Measurements from ENCODE around the gene FCGR2B. TPM values are rescaled to one million over a fixed set of nuclear protein-coding genes. Genes with fewer than 3 reads are reported as not detected.
"Not testable (repeated sequence)": the region's sequence is repeated elsewhere in the genome, so short reads cannot be mapped to it uniquely, and the experiment has no call there.

The FCGR2B gene
- total RNA-seq, 1 donor from 2014 or later, result not detected

- H3K27me3 Mint-ChIP-seq (ENCODE audit: low read depth, unreplicated experiment), result peaks cover 11% of the 10 kb centered on the region
- H3K9me3 ChIP-seq (ENCODE audit: insufficient read depth, low read depth, low read length); H3K27me3 ChIP-seq (ENCODE audit: insufficient read depth, low read length); H2AFZ ChIP-seq (ENCODE audit: low read depth, low read length); H3K4me1 Mint-ChIP-seq (ENCODE audit: low read depth, unreplicated experiment); H3K36me3 Mint-ChIP-seq (ENCODE audit: low read depth, unreplicated experiment); H3K9ac ChIP-seq (ENCODE audit: low read length); H3K4me3 ChIP-seq (ENCODE audit: insufficient read depth, low read depth, low read length); H3K36me3 ChIP-seq (ENCODE audit: insufficient read depth, low read length); H3K4me3 Mint-ChIP-seq (ENCODE audit: unreplicated experiment); H4K20me1 ChIP-seq (ENCODE audit: insufficient read depth, low read length); H3K4me1 ChIP-seq (ENCODE audit: insufficient read depth, low read length); H3K79me2 ChIP-seq (ENCODE audit: insufficient read depth, low read length); H3K27ac Mint-ChIP-seq (ENCODE audit: unreplicated experiment); H3K9me3 Mint-ChIP-seq (ENCODE audit: unreplicated experiment); H3K27ac ChIP-seq (ENCODE audit: low read depth, low read length); H3K4me2 ChIP-seq (ENCODE audit: low read length): not testable (repeated sequence)
- FAIRE-seq (peak; percentile 72), DNase-seq (ENCODE audit: low read depth) (peak; percentile 27)
- TF ChIP-seq, protein P1, sequence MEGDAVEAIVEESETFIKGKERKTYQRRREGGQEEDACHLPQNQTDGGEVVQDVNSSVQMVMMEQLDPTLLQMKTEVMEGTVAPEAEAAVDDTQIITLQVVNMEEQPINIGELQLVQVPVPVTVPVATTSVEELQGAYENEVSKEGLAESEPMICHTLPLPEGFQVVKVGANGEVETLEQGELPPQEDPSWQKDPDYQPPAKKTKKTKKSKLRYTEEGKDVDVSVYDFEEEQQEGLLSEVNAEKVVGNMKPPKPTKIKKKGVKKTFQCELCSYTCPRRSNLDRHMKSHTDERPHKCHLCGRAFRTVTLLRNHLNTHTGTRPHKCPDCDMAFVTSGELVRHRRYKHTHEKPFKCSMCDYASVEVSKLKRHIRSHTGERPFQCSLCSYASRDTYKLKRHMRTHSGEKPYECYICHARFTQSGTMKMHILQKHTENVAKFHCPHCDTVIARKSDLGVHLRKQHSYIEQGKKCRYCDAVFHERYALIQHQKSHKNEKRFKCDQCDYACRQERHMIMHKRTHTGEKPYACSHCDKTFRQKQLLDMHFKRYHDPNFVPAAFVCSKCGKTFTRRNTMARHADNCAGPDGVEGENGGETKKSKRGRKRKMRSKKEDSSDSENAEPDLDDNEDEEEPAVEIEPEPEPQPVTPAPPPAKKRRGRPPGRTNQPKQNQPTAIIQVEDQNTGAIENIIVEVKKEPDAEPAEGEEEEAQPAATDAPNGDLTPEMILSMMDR (IDR thresholded peaks at IDR 0.05; ENCODE audit: insufficient read depth, low read depth, low read length), result peak; percentile 44
These were observed 15.2 kb upstream of the FCGR2B start for GRCh38 chr1:161647507-161648360.

DNA sequence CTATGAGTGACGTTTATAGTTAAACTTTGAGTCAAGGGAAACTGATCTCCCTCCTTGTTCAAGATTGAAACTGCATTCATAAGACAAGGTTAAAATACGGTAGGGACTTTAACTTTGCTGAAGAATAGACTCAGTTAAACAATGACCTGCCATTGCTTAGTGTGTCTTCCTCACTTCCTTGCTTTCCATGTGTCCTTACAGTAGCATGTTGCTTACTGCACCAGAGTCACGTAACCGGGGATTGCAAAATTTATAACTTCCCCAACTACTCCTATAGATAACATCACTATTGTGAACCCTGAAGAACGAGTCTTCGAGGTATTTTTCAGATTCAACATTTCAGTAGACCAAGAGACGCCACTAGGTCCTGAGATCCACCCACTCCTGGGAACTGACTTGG, 9.4 kb upstream of the FCGR2B start:
- not testable (repeated sequence) for H3K36me3 ChIP-seq (ENCODE audit: insufficient read depth, low read length); H3K4me2 ChIP-seq (ENCODE audit: low read length); FAIRE-seq; H3K9me3 ChIP-seq (ENCODE audit: insufficient read depth, low read depth, low read length); H2AFZ ChIP-seq (ENCODE audit: low read depth, low read length); H3K4me3 ChIP-seq (ENCODE audit: insufficient read depth, low read depth, low read length); H3K27ac ChIP-seq (ENCODE audit: low read depth, low read length); H3K36me3 Mint-ChIP-seq (ENCODE audit: low read depth, unreplicated experiment); H4K20me1 ChIP-seq (ENCODE audit: insufficient read depth, low read length); H3K4me1 Mint-ChIP-seq (ENCODE audit: low read depth, unreplicated experiment); H3K27me3 ChIP-seq (ENCODE audit: insufficient read depth, low read length); H3K9me3 Mint-ChIP-seq (ENCODE audit: unreplicated experiment); H3K27me3 Mint-ChIP-seq (ENCODE audit: low read depth, unreplicated experiment); H3K4me1 ChIP-seq (ENCODE audit: insufficient read depth, low read length); H3K9ac ChIP-seq (ENCODE audit: low read length); DNase-seq (ENCODE audit: low read depth); H3K4me3 Mint-ChIP-seq (ENCODE audit: unreplicated experiment); H3K27ac Mint-ChIP-seq (ENCODE audit: unreplicated experiment); H3K79me2 ChIP-seq (ENCODE audit: insufficient read depth, low read length)

GRCh38 chr1:161653971-161654370, 9.0 kb upstream of the FCGR2B start:
- H3K4me3 Mint-ChIP-seq (ENCODE audit: unreplicated experiment); H3K4me3 ChIP-seq (ENCODE audit: insufficient read depth, low read depth, low read length); H3K36me3 ChIP-seq (ENCODE audit: insufficient read depth, low read length); H3K27me3 ChIP-seq (ENCODE audit: insufficient read depth, low read length); H3K27ac Mint-ChIP-seq (ENCODE audit: unreplicated experiment); H2AFZ ChIP-seq (ENCODE audit: low read depth, low read length); H3K27me3 Mint-ChIP-seq (ENCODE audit: low read depth, unreplicated experiment); H4K20me1 ChIP-seq (ENCODE audit: insufficient read depth, low read length); H3K36me3 Mint-ChIP-seq (ENCODE audit: low read depth, unreplicated experiment); H3K4me2 ChIP-seq (ENCODE audit: low read length); H3K4me1 Mint-ChIP-seq (ENCODE audit: low read depth, unreplicated experiment); H3K27ac ChIP-seq (ENCODE audit: low read depth, low read length); H3K4me1 ChIP-seq (ENCODE audit: insufficient read depth, low read length); H3K9me3 ChIP-seq (ENCODE audit: insufficient read depth, low read depth, low read length); H3K9ac ChIP-seq (ENCODE audit: low read length); FAIRE-seq; H3K9me3 Mint-ChIP-seq (ENCODE audit: unreplicated experiment); H3K79me2 ChIP-seq (ENCODE audit: insufficient read depth, low read length); DNase-seq (ENCODE audit: low read depth): not testable (repeated sequence)

DNA sequence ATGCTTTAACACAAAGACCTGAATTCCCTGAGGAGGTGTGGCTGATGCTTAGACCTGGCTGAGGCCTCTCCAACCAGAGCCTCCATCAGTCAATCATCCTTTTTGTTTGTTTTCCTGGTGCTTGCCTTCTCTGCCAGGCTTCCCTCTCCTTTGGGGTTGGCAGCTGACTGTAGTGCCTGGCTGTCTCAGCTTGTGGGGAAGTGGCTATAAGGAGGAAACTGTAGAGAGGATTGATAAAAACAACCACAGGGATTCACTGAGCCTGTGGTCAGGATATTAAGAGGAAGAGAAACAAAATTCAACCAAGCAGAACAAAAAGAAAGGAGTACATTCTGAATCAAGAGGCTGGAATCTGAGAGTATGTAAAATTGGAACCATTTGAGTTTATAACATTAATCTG, 4.4 kb upstream of the FCGR2B start:
- H4K20me1 ChIP-seq (ENCODE audit: insufficient read depth, low read length); H3K36me3 ChIP-seq (ENCODE audit: insufficient read depth, low read length); H3K9me3 ChIP-seq (ENCODE audit: insufficient read depth, low read depth, low read length); FAIRE-seq; H3K4me1 ChIP-seq (ENCODE audit: insufficient read depth, low read length); H3K4me2 ChIP-seq (ENCODE audit: low read length); H3K9ac ChIP-seq (ENCODE audit: low read length); H3K27ac ChIP-seq (ENCODE audit: low read depth, low read length); H3K4me3 ChIP-seq (ENCODE audit: insufficient read depth, low read depth, low read length); H3K4me1 Mint-ChIP-seq (ENCODE audit: low read depth, unreplicated experiment); H3K4me3 Mint-ChIP-seq (ENCODE audit: unreplicated experiment); H3K27me3 ChIP-seq (ENCODE audit: insufficient read depth, low read length); H3K27ac Mint-ChIP-seq (ENCODE audit: unreplicated experiment); DNase-seq (ENCODE audit: low read depth); H3K79me2 ChIP-seq (ENCODE audit: insufficient read depth, low read length); H3K36me3 Mint-ChIP-seq (ENCODE audit: low read depth, unreplicated experiment); H3K9me3 Mint-ChIP-seq (ENCODE audit: unreplicated experiment); H3K27me3 Mint-ChIP-seq (ENCODE audit: low read depth, unreplicated experiment); H2AFZ ChIP-seq (ENCODE audit: low read depth, low read length): not testable (repeated sequence)

- H3K36me3 Mint-ChIP-seq (ENCODE audit: low read depth, unreplicated experiment); DNase-seq (ENCODE audit: low read depth); H3K27ac ChIP-seq (ENCODE audit: low read depth, low read length); H3K27ac Mint-ChIP-seq (ENCODE audit: unreplicated experiment); H3K9me3 ChIP-seq (ENCODE audit: insufficient read depth, low read depth, low read length); H2AFZ ChIP-seq (ENCODE audit: low read depth, low read length); H3K9ac ChIP-seq (ENCODE audit: low read length); H3K4me1 Mint-ChIP-seq (ENCODE audit: low read depth, unreplicated experiment); H3K27me3 ChIP-seq (ENCODE audit: insufficient read depth, low read length); H3K27me3 Mint-ChIP-seq (ENCODE audit: low read depth, unreplicated experiment); H3K4me3 Mint-ChIP-seq (ENCODE audit: unreplicated experiment); H4K20me1 ChIP-seq (ENCODE audit: insufficient read depth, low read length); H3K9me3 Mint-ChIP-seq (ENCODE audit: unreplicated experiment); H3K4me2 ChIP-seq (ENCODE audit: low read length); H3K4me1 ChIP-seq (ENCODE audit: insufficient read depth, low read length); H3K4me3 ChIP-seq (ENCODE audit: insufficient read depth, low read depth, low read length); H3K36me3 ChIP-seq (ENCODE audit: insufficient read depth, low read length); FAIRE-seq; H3K79me2 ChIP-seq (ENCODE audit: insufficient read depth, low read length): not testable (repeated sequence)
These were observed 1.2 kb upstream of the FCGR2B start for GRCh38 chr1:161661660-161662311.
